ENCODE results near the gene SCAANT1.

The SCAANT1 gene

GRCh38 chr3:63900459-63900858, 11.7 kb downstream of the SCAANT1 start:
- DNase-seq (ENCODE audit: low read depth) = no peak

- DNase-seq (ENCODE audit: low read depth) = no peak
Measured at GRCh38 chr3:63900010-63900409, 12.2 kb downstream of the SCAANT1 start.

GRCh38 chr3:63896332-63897030, 15.7 kb downstream of the SCAANT1 start:
- no peak for DNase-seq (ENCODE audit: low read depth)

GRCh38 chr3:63895422-63896189, 16.6 kb downstream of the SCAANT1 start:
- no peak for DNase-seq (ENCODE audit: low read depth)

GRCh38 chr3:63892773-63893352, 19.3 kb downstream of the SCAANT1 start:
- no peak for DNase-seq (ENCODE audit: low read depth)

- no peak for DNase-seq (ENCODE audit: low read depth)
Measured at GRCh38 chr3:63891518-63891917, 20.7 kb downstream of the SCAANT1 start.

GRCh38 chr3:63886858-63887257, 25.3 kb downstream of the SCAANT1 start:
- DNase-seq (ENCODE audit: low read depth) = no peak

GRCh38 chr3:63880653-63881052, 31.5 kb downstream of the SCAANT1 start:
- DNase-seq (ENCODE audit: low read depth) = no peak

GRCh38 chr3:63878394-63879060, 33.7 kb downstream of the SCAANT1 start:
- DNase-seq (ENCODE audit: low read depth) = no peak

- DNase-seq (ENCODE audit: low read depth) = no peak
Measured at GRCh38 chr3:63877737-63878393, 34.3 kb downstream of the SCAANT1 start.

GRCh38 chr3:63876260-63876659, 35.9 kb downstream of the SCAANT1 start:
- no peak for DNase-seq (ENCODE audit: low read depth)

GRCh38 chr3:63875510-63875909, 36.7 kb downstream of the SCAANT1 start:
- DNase-seq (ENCODE audit: low read depth) = no peak

GRCh38 chr3:63874769-63875168, 37.4 kb downstream of the SCAANT1 start:
- DNase-seq (ENCODE audit: low read depth) = no peak

- no peak for DNase-seq (ENCODE audit: low read depth)
Measured at GRCh38 chr3:63872135-63872924, 39.9 kb downstream of the SCAANT1 start.

GRCh38 chr3:63870615-63871005, 41.6 kb downstream of the SCAANT1 start:
- no peak for DNase-seq (ENCODE audit: low read depth)

- no peak for DNase-seq (ENCODE audit: low read depth)
Measured at GRCh38 chr3:63869940-63870614, 42.1 kb downstream of the SCAANT1 start.

- DNase-seq (ENCODE audit: low read depth) = no peak
Measured at GRCh38 chr3:63867225-63867624, 45.0 kb downstream of the SCAANT1 start.

- no peak for DNase-seq (ENCODE audit: low read depth)
Measured at GRCh38 chr3:63864965-63865327, 47.2 kb downstream of the SCAANT1 start.

- no peak for DNase-seq (ENCODE audit: low read depth)
Measured at GRCh38 chr3:63864008-63864964, 47.9 kb downstream of the SCAANT1 start.

Measured in CMK (cell line).